HL-60 (cell line): ENCODE data around the gene UNC13B.

Experiments
- DNase-seq, 2 experiments: peaks; one replicate each; pipeline ENCODE4 v3.0.0-alpha.2; 2010 to 2020; ENCODE audit warnings: low read depth in 1 of 2, low spot score in 1 of 2
- H3K27ac ChIP-seq: fragments of 250-450 bp; sonication (Bioruptor Pico); replicated peaks from 2 replicates; pipeline ENCODE4 v1.5.1; 2020; ENCODE audit warnings: mild to moderate bottlenecking, moderate library complexity
- H3K27me3 ChIP-seq: fragments of 250-450 bp; sonication (Bioruptor Pico); 2 replicates; pipeline ENCODE4 v1.5.1; 2021; ENCODE audit warnings: mild to moderate bottlenecking, moderate library complexity; ENCODE audit not compliant: insufficient read depth, poor library complexity, severe bottlenecking
- H3K4me3 ChIP-seq: replicated peaks from 2 replicates; pipeline ENCODE4 v1.5.1; 2011; ENCODE audit warnings: mild to moderate bottlenecking, control low read depth, low read length; ENCODE audit not compliant: insufficient read depth
- GABPA ChIP-seq: IDR thresholded peaks from 2 replicates; pipeline ENCODE4 v1.6.1; 2012; ENCODE audit warnings: low read depth
- POLR2AphosphoS5 ChIP-seq: IDR thresholded peaks from 2 replicates; pipeline ENCODE4 v1.6.1; 2012; ENCODE audit warnings: low read depth
- REST ChIP-seq: IDR thresholded peaks from 2 replicates; pipeline ENCODE4 v1.6.1; 2012; ENCODE audit warnings: low read depth; ENCODE audit not compliant: insufficient replicate concordance
- SPI1 ChIP-seq: IDR thresholded peaks from 2 replicates; pipeline ENCODE4 v1.6.1; 2012; ENCODE audit warnings: low read depth, mild to moderate bottlenecking, borderline replicate concordance
- TF ChIP-seq, protein P1 (sequence below): IDR thresholded peaks from one replicate; pipeline ENCODE4 v1.5.1; 2011; ENCODE audit warnings: low read length, control low read depth, inconsistent platforms; ENCODE audit not compliant: insufficient read depth

The UNC13B gene

GRCh38 chr9:35396560-35397215, 234.9 kb downstream of the UNC13B start:
- no peaks in the 10 kb centered on the region for H3K27me3 ChIP-seq
- no peak for TF ChIP-seq REST
- TF ChIP-seq, protein P1, sequence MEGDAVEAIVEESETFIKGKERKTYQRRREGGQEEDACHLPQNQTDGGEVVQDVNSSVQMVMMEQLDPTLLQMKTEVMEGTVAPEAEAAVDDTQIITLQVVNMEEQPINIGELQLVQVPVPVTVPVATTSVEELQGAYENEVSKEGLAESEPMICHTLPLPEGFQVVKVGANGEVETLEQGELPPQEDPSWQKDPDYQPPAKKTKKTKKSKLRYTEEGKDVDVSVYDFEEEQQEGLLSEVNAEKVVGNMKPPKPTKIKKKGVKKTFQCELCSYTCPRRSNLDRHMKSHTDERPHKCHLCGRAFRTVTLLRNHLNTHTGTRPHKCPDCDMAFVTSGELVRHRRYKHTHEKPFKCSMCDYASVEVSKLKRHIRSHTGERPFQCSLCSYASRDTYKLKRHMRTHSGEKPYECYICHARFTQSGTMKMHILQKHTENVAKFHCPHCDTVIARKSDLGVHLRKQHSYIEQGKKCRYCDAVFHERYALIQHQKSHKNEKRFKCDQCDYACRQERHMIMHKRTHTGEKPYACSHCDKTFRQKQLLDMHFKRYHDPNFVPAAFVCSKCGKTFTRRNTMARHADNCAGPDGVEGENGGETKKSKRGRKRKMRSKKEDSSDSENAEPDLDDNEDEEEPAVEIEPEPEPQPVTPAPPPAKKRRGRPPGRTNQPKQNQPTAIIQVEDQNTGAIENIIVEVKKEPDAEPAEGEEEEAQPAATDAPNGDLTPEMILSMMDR = no peak
- no peak for TF ChIP-seq GABPA
- no peak for TF ChIP-seq SPI1
- TF ChIP-seq POLR2AphosphoS5 = no peak
- H3K27ac ChIP-seq = no peak overlapping the region
- DNase-seq = no peak
- no peak overlapping the region for H3K4me3 ChIP-seq

DNA sequence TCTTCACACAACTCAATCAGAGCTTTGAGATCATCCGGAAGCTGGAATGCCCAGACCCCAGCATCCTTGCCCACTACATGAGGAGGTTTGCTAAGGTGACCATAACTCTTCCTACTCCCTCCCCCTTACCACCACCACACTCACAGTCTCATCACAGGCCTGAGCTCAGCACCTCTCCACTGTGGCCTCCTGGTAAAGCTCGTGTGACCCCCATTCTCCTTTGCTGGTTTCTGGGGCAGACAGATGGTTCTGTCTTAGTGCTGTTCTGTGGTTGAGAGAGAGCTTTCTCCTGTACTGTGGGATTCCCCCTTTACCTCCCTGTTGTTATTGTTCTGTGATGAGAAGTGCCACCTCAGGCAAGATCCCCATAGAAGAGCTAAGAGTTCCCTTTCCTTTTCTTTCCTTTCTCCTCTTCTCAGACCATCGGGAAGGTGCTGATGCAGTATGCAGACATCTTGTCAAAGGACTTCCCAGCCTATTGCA, 235.4 kb downstream of the UNC13B start:
- TF ChIP-seq, protein P1 = no peak
- TF ChIP-seq GABPA = no peak
- no peak for TF ChIP-seq POLR2AphosphoS5
- no peak for DNase-seq

DNA sequence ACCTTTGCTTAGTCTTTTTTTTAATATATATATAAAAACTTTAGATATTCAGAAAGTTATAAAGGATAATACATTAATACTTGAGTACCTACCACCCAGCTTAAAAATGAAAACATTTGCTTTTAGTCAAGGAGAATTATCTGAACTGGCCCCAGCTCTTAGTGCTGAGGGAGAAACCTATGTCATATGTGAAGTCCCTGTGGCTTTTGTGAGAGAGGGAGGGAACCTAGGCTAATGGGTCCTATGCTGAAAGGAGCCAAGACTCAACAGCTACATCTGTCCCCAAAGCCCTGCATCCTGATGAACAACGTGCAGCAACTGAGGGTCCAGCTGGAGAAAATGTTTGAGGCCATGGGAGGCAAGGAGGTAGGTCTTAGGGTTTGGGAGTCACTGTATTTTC, 236.1 kb downstream of the UNC13B start:
- TF ChIP-seq, protein P1 = no peak
- TF ChIP-seq SPI1 = no peak
- no peak for DNase-seq
- H3K27me3 ChIP-seq = no peaks in the 10 kb centered on the region
- no peak overlapping the region for H3K4me3 ChIP-seq
- no peak overlapping the region for H3K27ac ChIP-seq

More for the DNA sequence above, 235.4 kb downstream of the UNC13B start:
- H3K4me3 ChIP-seq = no peak overlapping the region
- no peaks in the 10 kb centered on the region for H3K27me3 ChIP-seq
- no peak overlapping the region for H3K27ac ChIP-seq

- no peak overlapping the region for H3K4me3 ChIP-seq
These were observed 237.0 kb downstream of the UNC13B start for GRCh38 chr9:35398651-35399335.

More at GRCh38 chr9:35398651-35399335, 237.0 kb downstream of the UNC13B start:
- no peaks in the 10 kb centered on the region for H3K27me3 ChIP-seq
- TF ChIP-seq SPI1 = no peak
- TF ChIP-seq GABPA = no peak
- no peak for TF ChIP-seq REST
- no peak for DNase-seq
- H3K27ac ChIP-seq = no peak overlapping the region
